NOMO-1 (cell line): ENCODE measurements around the gene WRAP73.

ENCODE experiments used
- DNase-seq, 2 experiments: peaks; one replicate each; lab custom pipeline; 2025; ENCODE audit not compliant: unreplicated experiment in 2 of 2; lab: John Stamatoyannopoulos, UW

Gene WRAP73

GRCh38 chr1:3581296-3582036, 68.4 kb downstream of the WRAP73 start:
- no peak for DNase-seq
